HG02973 (cell line): ENCODE data around the gene PPP4R2.

Source experiments
- ATAC-seq: cut with Tn5 transposase; IDR thresholded peaks from one replicate; pipeline ENCODE4 v1.9.1; 2021; ENCODE audit warnings: moderate library complexity; ENCODE audit not compliant: unreplicated experiment

Gene PPP4R2

GRCh38 chr3:73068419-73068818 is 71.8 kb downstream of the PPP4R2 start:
- no peak for ATAC-seq

GRCh38 chr3:73069187-73069586 is 72.6 kb downstream of the PPP4R2 start:
- no peak for ATAC-seq

- no peak for ATAC-seq
Measured at GRCh38 chr3:73069775-73070444, 73.3 kb downstream of the PPP4R2 start.

GRCh38 chr3:73070675-73071575 is 74.3 kb downstream of the PPP4R2 start:
- no peak for ATAC-seq

GRCh38 chr3:73071952-73072351 is 75.3 kb downstream of the PPP4R2 start:
- ATAC-seq = no peak

GRCh38 chr3:73072634-73073033 is 76.0 kb downstream of the PPP4R2 start:
- no peak for ATAC-seq

GRCh38 chr3:73073091-73073707 is 76.6 kb downstream of the PPP4R2 start:
- ATAC-seq = no peak

GRCh38 chr3:73074781-73075180 is 78.2 kb downstream of the PPP4R2 start:
- no peak for ATAC-seq

- no peak for ATAC-seq
Measured at GRCh38 chr3:73080216-73080966, 83.8 kb downstream of the PPP4R2 start.

- ATAC-seq = no peak
Measured at GRCh38 chr3:73081140-73081539, 84.5 kb downstream of the PPP4R2 start.

- no peak for ATAC-seq
Measured at GRCh38 chr3:73084170-73084569, 87.6 kb downstream of the PPP4R2 start.

- ATAC-seq = no peak
Measured at GRCh38 chr3:73086071-73086494, 89.5 kb downstream of the PPP4R2 start.

- ATAC-seq = no peak
Measured at GRCh38 chr3:73094129-73094528, 97.5 kb downstream of the PPP4R2 start.

- no peak for ATAC-seq
Measured at GRCh38 chr3:73094951-73095350, 98.3 kb downstream of the PPP4R2 start.

GRCh38 chr3:73096169-73096568 is 99.6 kb downstream of the PPP4R2 start:
- ATAC-seq = no peak

GRCh38 chr3:73098026-73098425 is 101.4 kb downstream of the PPP4R2 start:
- ATAC-seq = no peak

GRCh38 chr3:73098873-73099272 is 102.3 kb downstream of the PPP4R2 start:
- ATAC-seq = no peak

GRCh38 chr3:73100741-73101559 is 104.3 kb downstream of the PPP4R2 start:
- peak; percentile 80 for ATAC-seq

- ATAC-seq = no peak
Measured at GRCh38 chr3:73101881-73102280, 105.3 kb downstream of the PPP4R2 start.

- ATAC-seq = no peak
Measured at GRCh38 chr3:73107215-73107614, 110.6 kb downstream of the PPP4R2 start.
